ENCODE measurements around the gene CCDC187. TPM values are rescaled to one million over a fixed set of nuclear protein-coding genes. Genes with fewer than 3 reads are reported as not detected.

The CCDC187 gene
- total and polyA plus RNA-seq, 5 donors, result not detected

DNA sequence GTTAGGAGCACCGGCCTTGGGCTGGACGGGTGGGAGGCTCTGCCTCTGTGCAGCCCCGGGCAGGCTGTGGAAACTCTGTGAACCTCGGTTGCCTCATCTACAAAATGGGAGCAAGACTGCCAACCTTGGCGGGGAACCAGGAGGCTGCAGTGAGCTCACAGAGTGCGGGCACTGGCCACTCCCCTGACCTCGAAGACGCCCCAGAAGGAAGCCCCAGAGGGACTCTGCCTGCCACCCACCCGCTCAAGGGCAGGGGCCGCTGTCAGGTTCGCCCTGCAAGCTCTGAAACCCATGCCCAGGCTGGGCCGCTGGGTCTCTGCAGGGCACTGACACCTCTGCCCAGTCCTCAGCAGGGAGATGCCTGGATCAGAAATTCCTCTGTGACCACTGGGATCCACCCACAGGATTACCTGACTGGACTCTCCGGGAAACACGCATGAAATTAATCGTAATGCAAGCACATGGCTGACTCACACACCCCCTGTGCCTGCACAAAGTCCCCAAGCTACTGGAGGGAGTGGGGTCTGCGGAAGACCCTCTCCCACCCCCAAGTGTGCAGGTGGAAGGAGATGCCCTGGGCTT is 7.4 kb downstream of the CCDC187 start:
- intact Hi-C loops (cut with DNase I), result no loop called here
- WGBS, result 82% methylated on average over 16 of the region's 16 CpGs

DNA sequence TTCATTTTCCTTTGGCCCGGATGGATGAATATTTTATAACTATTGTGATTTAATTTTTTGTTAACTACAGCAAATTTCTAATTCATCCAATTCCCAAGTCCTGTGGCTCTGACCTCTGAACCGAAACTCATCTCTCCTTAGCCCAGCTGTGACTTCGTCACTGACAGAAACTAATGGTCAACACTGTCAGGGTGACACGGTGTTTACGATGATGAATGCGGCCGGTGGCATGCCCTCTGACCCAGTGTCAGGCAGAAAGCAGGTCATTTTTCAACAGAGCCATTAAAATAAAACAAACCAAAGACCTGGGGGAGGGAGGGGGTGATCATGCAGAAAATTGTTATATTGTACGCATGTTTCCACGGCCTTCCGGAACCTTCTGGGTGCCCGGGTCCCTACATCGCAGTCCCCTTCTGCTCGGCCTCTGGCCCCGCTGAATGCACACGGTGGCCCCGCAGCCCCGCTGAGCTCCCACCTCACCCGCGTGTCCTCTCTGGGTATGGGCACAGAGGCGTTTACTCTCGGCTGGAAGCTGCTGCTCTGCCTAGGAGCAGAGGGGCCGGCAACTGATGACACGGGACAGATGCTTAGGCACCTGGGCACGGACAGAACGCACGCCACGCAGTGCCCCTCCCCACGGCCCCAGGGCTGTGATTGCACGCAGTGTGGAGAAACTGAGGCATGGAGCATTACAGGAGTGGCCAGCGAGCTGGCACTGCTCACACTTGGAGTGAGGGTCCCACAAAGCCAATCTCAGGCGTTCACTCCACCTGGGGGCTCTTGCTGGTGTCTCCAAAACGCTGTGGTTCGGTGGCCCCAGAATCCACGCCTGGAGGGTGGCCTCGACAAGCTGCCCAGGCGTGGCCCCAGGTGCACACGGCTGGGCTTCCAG is 8.1 kb downstream of the CCDC187 start:
- no peak overlapping the region for H3K27ac ChIP-seq (ENCODE audit: low read length)
- H3K27me3 ChIP-seq (ENCODE audit: control insufficient read depth, insufficient read depth), result no peaks in the 10 kb centered on the region
- ATAC-seq, result no peak
- no peaks in the 10 kb centered on the region for H3K9me3 ChIP-seq (ENCODE audit: control insufficient read depth, low read length)
- WGBS, result 71% methylated on average over 37 of the region's 37 CpGs
- intact Hi-C loops (cut with DNase I), result no loop called here
- no peaks in the 10 kb centered on the region for H3K4me1 ChIP-seq (ENCODE audit: control insufficient read depth, insufficient read depth, low read length)
- DNase-seq, result peak in 2 of 3 donors; percentile 23 to 30
- H3K4me3 ChIP-seq (ENCODE audit: low read length), result no peak overlapping the region

More for the DNA sequence above, 7.4 kb downstream of the CCDC187 start:
- Histone ChIP-seq H3K4me3 (ENCODE audit: low read length) (no peak overlapping the region), H3K4me1 (ENCODE audit: control insufficient read depth, insufficient read depth, low read length) (no peaks in the 10 kb centered on the region), H3K9me3 (ENCODE audit: control insufficient read depth, low read length) (no peaks in the 10 kb centered on the region), H3K27me3 (ENCODE audit: control insufficient read depth, insufficient read depth) (no peaks in the 10 kb centered on the region), H3K27ac (ENCODE audit: low read length) (no peak overlapping the region)
- DNase-seq (peak in 2 of 3 donors; percentile 27 to 39), ATAC-seq (no peak)

DNA sequence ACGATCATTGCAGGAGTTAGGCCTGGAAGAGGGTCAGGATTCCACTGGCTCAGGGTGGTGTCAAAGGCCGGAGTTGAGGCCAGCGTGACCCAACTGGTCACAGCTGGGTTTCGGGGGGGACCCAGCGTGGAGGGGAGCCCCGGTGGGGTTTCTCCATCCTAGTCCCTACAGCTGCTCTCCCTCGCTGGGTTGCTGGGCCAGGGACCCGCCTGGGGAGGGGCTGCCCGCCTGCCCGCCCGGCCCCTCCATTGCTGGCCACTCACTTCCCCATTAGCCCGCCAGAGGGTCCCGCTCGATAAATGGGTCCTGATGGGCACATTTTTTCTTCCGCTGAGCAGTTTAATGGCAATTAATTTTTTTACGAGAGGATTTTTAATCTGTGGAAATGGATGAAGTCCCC is 8.8 kb downstream of the CCDC187 start:
- DNase-seq (peak in 2 of 3 donors; percentile 12 to 41), ATAC-seq (no peak)
- H3K27me3 ChIP-seq (ENCODE audit: control insufficient read depth, insufficient read depth), result no peaks in the 10 kb centered on the region
- no peak overlapping the region for H3K4me3 ChIP-seq (ENCODE audit: low read length)
- intact Hi-C loops (cut with DNase I), result no loop called here
- no peaks in the 10 kb centered on the region for H3K4me1 ChIP-seq (ENCODE audit: control insufficient read depth, insufficient read depth, low read length)
- 89% methylated on average over 16 of the region's 16 CpGs for WGBS
- H3K9me3 ChIP-seq (ENCODE audit: control insufficient read depth, low read length), result no peaks in the 10 kb centered on the region
- H3K27ac ChIP-seq (ENCODE audit: low read length), result no peak overlapping the region

DNA sequence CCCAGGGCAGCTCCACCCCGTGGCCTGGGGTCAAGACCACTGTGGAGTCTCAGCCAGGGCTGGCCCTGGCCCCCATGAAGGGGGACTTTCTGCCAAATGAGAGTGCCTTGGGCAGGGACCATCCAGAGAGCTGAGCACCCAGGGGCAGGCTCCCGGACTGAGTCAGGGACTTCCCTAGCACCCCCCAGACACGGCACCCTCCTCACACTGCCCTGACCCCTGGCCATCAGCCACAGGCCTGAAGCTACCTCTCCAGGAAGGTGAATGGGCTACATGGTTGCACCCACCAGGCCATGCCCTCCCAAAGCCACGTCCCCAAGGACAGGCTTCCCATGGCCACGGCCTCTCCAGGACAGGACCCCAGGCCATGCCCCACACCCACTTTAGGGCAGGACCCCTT is 9.5 kb downstream of the CCDC187 start:
- Histone ChIP-seq H3K4me3 (ENCODE audit: low read length) (no peak overlapping the region), H3K4me1 (ENCODE audit: control insufficient read depth, insufficient read depth, low read length) (no peaks in the 10 kb centered on the region), H3K27ac (ENCODE audit: low read length) (no peak overlapping the region), H3K9me3 (ENCODE audit: control insufficient read depth, low read length) (no peaks in the 10 kb centered on the region), H3K27me3 (ENCODE audit: control insufficient read depth, insufficient read depth) (no peaks in the 10 kb centered on the region)
- 81% methylated on average over 5 of the region's 5 CpGs for WGBS
- ATAC-seq (no peak), DNase-seq (peak in 2 of 3 donors; percentile 14 to 16)
- intact Hi-C loops (cut with DNase I), result no loop called here

DNA sequence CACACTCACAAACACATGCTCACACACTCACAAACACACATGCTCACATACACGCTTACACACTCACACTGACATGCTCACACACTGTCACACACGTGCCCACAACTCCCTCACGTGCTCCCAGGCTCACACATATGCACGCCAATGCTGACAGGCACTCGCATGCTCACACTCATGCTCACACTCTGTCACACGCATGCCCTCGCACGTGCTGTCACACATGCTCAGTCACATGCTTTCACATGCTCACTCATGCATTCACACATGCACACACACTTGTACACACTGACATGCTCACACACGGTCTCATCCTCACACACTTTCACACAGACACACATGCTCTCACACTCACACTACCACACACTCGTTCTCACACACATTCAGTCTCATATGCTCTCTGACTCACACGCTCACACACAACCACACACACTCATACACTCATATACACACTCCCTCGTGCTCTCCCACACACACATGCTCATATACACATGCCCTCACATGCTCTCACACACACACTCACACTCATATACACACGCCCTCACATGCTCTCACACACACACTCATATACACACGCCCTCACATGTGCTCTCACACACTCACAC is 10.3 kb downstream of the CCDC187 start:
- Histone ChIP-seq H3K4me1 (ENCODE audit: control insufficient read depth, insufficient read depth, low read length) (no peaks in the 10 kb centered on the region), H3K4me3 (ENCODE audit: low read length) (no peak overlapping the region), H3K27ac (ENCODE audit: low read length) (no peak overlapping the region), H3K9me3 (ENCODE audit: control insufficient read depth, low read length) (no peaks in the 10 kb centered on the region), H3K27me3 (ENCODE audit: control insufficient read depth, insufficient read depth) (no peaks in the 10 kb centered on the region)
- intact Hi-C loops (cut with DNase I), result no loop called here
- no peak for ATAC-seq
- 82% methylated on average over 14 of the region's 14 CpGs for WGBS
- DNase-seq, result peak in 1 of 3 donors; percentile 9

DNA sequence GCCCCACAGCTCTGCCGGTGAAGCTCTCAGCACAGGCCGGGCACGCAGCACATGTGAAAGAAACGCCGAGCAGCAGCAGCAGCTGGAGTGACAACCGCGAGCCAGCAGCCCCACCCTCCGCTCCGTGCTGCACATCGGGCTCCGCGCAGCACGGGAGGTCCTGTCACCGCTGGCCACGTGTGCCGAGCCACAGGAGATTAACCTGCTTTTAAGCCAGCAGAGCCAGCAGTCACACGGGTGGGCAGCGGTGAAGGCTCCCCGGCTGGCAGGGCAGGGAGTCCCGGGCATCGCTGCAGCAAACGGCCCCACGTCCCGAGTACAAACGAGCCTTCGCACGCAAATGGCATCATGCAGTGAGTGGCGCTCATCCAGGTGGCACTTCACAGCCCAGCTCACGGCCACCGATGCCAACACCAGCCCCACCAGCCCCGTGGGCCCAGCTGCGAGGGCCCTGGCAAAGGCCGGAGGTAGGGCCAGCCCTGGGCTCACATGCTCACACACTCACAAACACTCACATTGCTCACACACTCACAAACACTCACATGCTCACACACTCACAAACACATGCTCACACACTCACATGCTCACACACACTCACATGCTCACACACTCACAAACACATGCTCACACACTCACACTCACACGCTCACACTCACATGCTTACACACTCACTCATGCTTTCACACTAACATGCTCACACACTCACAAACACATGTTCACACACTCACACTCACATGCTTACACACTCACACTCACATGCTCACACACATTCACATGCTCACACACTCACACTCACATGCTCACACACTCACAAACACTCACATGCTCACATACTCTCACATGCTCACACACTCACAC is 11.1 kb downstream of the CCDC187 start:
- Histone ChIP-seq H3K9me3 (ENCODE audit: control insufficient read depth, low read length) (no peaks in the 10 kb centered on the region), H3K4me1 (ENCODE audit: control insufficient read depth, insufficient read depth, low read length) (no peaks in the 10 kb centered on the region), H3K27ac (ENCODE audit: low read length) (no peak overlapping the region), H3K4me3 (ENCODE audit: low read length) (no peak overlapping the region), H3K27me3 (ENCODE audit: control insufficient read depth, insufficient read depth) (no peaks in the 10 kb centered on the region)
- DNase-seq, result peak; percentile 34 to 62 (median 58)
- no peak for ATAC-seq
- intact Hi-C loops (cut with DNase I), result no loop called here
- 74% methylated on average over 34 of the region's 34 CpGs for WGBS

DNA sequence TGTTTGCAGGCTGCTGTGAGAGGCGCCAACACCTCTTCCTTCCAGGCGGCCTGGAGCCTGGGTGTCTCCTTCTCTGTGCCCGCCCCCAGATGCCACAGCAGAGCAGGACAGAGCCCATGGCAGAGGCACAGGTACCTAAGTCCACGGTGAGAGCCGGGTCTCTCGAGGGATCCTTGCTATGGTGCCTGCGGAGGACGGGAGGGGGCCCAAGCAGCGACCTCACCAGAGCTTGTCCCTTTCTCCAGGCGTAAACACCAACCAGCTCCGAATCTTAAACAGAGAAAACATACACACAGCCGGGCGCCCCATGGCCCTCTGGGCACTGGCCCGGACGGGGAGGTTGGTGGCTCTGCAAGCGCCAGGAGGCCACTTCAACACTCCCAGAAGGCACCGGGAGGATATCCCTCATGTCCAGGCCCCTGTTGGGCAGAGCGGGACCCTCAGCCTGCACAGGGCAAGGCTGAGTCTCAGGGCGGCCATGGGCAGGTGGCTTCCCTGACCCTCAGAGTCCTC is 11.8 kb downstream of the CCDC187 start:
- Histone ChIP-seq H3K27me3 (ENCODE audit: control insufficient read depth, insufficient read depth) (no peaks in the 10 kb centered on the region), H3K27ac (ENCODE audit: low read length) (no peak overlapping the region), H3K9me3 (ENCODE audit: control insufficient read depth, low read length) (no peaks in the 10 kb centered on the region), H3K4me3 (ENCODE audit: low read length) (no peak overlapping the region), H3K4me1 (ENCODE audit: control insufficient read depth, insufficient read depth, low read length) (no peaks in the 10 kb centered on the region)
- no peak for ATAC-seq
- intact Hi-C loops (cut with DNase I), result no loop called here
- peak in 2 of 3 donors; percentile 45 to 52 for DNase-seq
- 87% methylated on average over 19 of the region's 19 CpGs for WGBS

DNA sequence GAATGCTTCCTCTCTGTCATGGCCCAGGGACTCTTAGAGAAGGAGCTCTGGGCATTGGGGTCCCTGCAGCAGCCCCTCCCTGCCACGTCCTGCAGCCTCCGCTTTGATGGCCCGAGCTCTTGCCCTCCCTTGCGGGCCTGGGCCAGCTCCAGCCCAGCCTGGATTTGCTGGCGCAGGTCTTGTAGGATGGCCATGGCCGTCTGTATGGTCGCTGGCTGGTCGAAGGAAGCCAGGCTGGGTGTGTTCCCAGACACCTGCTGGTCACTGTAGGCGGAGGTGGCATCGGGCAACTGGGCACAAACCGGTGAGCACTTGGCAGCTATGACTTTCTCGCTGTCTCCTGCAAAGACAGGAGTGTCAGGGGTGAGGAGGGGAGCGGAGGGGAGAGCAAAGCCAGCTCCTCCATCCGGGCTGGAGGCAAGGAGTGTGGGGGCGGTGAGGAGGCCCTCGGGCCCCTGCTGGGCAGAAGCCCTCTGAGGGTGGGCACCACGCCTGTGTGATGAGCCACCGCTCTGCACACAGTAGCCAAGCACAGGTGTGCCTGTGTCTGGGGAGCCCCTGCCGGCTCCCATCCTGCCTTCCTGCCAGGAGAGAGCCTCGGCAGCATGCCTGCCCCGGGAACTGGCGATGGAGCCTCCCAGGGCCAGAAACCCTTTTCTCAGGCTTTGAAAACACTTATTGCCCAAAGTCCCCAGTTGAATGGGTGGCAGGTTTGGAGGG is 12.4 kb downstream of the CCDC187 start:
- Histone ChIP-seq H3K4me1 (ENCODE audit: control insufficient read depth, insufficient read depth, low read length) (no peaks in the 10 kb centered on the region), H3K4me3 (ENCODE audit: low read length) (no peak overlapping the region), H3K27me3 (ENCODE audit: control insufficient read depth, insufficient read depth) (no peaks in the 10 kb centered on the region), H3K9me3 (ENCODE audit: control insufficient read depth, low read length) (no peaks in the 10 kb centered on the region), H3K27ac (ENCODE audit: low read length) (no peak overlapping the region)
- 79% methylated on average over 22 of the region's 22 CpGs for WGBS
- DNase-seq, result peak in 2 of 3 donors; percentile 37 to 44
- no peak for ATAC-seq
- intact Hi-C loops (cut with DNase I), result no loop called here

DNA sequence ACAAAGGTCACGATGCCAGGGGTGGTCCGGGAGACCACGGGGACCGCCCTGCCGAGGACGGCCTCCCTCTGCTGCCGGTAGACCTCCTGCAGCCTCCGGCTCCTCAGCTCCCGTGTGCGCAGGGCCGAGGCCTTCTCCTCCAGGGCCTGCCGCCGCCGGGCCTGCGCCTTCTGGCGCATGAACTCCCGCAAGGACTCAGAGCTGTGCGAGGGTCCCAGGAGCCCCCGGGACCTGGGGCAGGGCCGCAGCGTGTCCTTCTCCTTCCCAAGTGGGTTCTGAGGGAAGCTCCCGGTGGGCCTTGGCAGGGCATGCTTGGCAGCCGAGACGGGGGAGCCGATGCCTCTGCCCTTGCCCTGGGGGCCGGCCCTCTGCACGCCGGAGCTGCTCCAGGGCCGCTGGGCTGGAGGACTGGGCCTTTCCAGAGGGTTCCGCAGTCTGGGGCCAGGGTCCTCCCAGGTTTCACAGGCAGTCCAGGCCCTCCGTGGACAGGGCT is 13.3 kb downstream of the CCDC187 start:
- ATAC-seq (no peak), DNase-seq (peak in 2 of 3 donors; percentile 44 to 46)
- intact Hi-C loops (cut with DNase I), result no loop called here
- Histone ChIP-seq H3K4me3 (ENCODE audit: low read length) (no peak overlapping the region), H3K4me1 (ENCODE audit: control insufficient read depth, insufficient read depth, low read length) (no peaks in the 10 kb centered on the region), H3K27ac (ENCODE audit: low read length) (no peak overlapping the region), H3K27me3 (ENCODE audit: control insufficient read depth, insufficient read depth) (no peaks in the 10 kb centered on the region), H3K9me3 (ENCODE audit: control insufficient read depth, low read length) (no peaks in the 10 kb centered on the region)
- 87% methylated on average over 31 of the region's 31 CpGs for WGBS
